GM13976 (cell line): Measurements from ENCODE around the gene NLGN3.

Experiments
- DNase-seq: peaks from one replicate; pipeline ENCODE4 v3.0.0; 2012; ENCODE audit warnings: low spot score
- CTCF ChIP-seq: IDR thresholded peaks from 2 replicates; pipeline ENCODE4 v1.5.1; 2012; ENCODE audit warnings: borderline replicate concordance, mild to moderate bottlenecking; ENCODE audit not compliant: insufficient read depth; ENCODE audit errors: extremely low read depth, missing control alignments, control extremely low read depth
- in situ Hi-C: fragments of 300-500 bp; cut with MboI; formaldehyde crosslinking; loops from one replicate; pipeline ENCODE4 v1.12.0; 2022; ENCODE audit warnings: low sequenced_read_pairs, mixed read lengths, inconsistent platforms; ENCODE audit not compliant: unreplicated experiment

The NLGN3 gene

GRCh38 chrX:71106427-71106826 lies 38.2 kb upstream of the NLGN3 start, which contains the start of gene CXorf65:
CXorf65 (minus strand) TSS chrX:71106740; CDS start chrX:71106556, 184 bp downstream.
- in situ Hi-C loops: no loop called here
- TF ChIP-seq CTCF: no peak
- DNase-seq: no peak

GRCh38 chrX:71107245-71107644 lies 37.4 kb upstream of the NLGN3 start:
- in situ Hi-C loops: no loop called here
- no peak for TF ChIP-seq CTCF
- no peak for DNase-seq

GRCh38 chrX:71107762-71108360 lies 36.8 kb upstream of the NLGN3 start:
- TF ChIP-seq CTCF: no peak
- in situ Hi-C loops: no loop called here
- DNase-seq: no peak

- TF ChIP-seq CTCF: no peak
- DNase-seq: no peak
- in situ Hi-C loops: no loop called here
Measured at GRCh38 chrX:71109051-71109450, 35.6 kb upstream of the NLGN3 start.

GRCh38 chrX:71111141-71111843 lies 33.3 kb upstream of the NLGN3 start, which contains the start of gene IL2RG:
IL2RG (minus strand) TSS chrX:71111577; CDS start chrX:71111539, 38 bp downstream.
- DNase-seq: peak; percentile 76

GRCh38 chrX:71111921-71112431 lies 32.7 kb upstream of the NLGN3 start:
- no peak for DNase-seq
- in situ Hi-C loops: no loop called here
- TF ChIP-seq CTCF: no peak

More at GRCh38 chrX:71111141-71111843, 33.3 kb upstream of the NLGN3 start, which contains the start of gene IL2RG:
- in situ Hi-C loops: no loop called here
- TF ChIP-seq CTCF: no peak
